ENCODE data around the gene SLC25A51.

- TF ChIP-seq EZH2 (IDR thresholded peaks at IDR 0.05; ENCODE audit: borderline replicate concordance) (no peak), EZH2phosphoT487 (IDR thresholded peaks at IDR 0.05; ENCODE audit: low read depth, severe bottlenecking, unreplicated experiment) (no peak)
- TF ChIP-seq, protein P1, sequence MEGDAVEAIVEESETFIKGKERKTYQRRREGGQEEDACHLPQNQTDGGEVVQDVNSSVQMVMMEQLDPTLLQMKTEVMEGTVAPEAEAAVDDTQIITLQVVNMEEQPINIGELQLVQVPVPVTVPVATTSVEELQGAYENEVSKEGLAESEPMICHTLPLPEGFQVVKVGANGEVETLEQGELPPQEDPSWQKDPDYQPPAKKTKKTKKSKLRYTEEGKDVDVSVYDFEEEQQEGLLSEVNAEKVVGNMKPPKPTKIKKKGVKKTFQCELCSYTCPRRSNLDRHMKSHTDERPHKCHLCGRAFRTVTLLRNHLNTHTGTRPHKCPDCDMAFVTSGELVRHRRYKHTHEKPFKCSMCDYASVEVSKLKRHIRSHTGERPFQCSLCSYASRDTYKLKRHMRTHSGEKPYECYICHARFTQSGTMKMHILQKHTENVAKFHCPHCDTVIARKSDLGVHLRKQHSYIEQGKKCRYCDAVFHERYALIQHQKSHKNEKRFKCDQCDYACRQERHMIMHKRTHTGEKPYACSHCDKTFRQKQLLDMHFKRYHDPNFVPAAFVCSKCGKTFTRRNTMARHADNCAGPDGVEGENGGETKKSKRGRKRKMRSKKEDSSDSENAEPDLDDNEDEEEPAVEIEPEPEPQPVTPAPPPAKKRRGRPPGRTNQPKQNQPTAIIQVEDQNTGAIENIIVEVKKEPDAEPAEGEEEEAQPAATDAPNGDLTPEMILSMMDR (IDR thresholded peaks at IDR 0.05; ENCODE audit: poor library complexity), result no peak
Observed at GRCh38 chr9:37856551-37856950, 47.4 kb downstream of the SLC25A51 start.
